H9 (cell line): ENCODE data around the gene KCNH1. TPM values are rescaled to one million over a fixed set of nuclear protein-coding genes. Genes with fewer than 3 reads are reported as not detected.

ENCODE experiments used
- DNase-seq: peaks from one replicate; pipeline ENCODE4 v3.0.0-alpha.2; 2017
- H2AFZ ChIP-seq: one replicate; pipeline ENCODE4 v1.6.1; 2013; ENCODE audit warnings: mild to moderate bottlenecking, low read length, control low read depth, moderate library complexity
- H2AK5ac ChIP-seq: 2 replicates; pipeline ENCODE4 v1.6.1; 2013; ENCODE audit warnings: low read length, control low read depth, mixed read lengths; ENCODE audit not compliant: insufficient read length
- H2BK120ac ChIP-seq: one replicate; pipeline ENCODE4 v1.6.1; 2013; ENCODE audit warnings: low read depth, mild to moderate bottlenecking, low read length, control low read depth, inconsistent platforms; ENCODE audit not compliant: poor library complexity, severe bottlenecking
- H2BK12ac ChIP-seq: 2 replicates; pipeline ENCODE4 v1.6.1; 2013; ENCODE audit warnings: low read length, control low read depth, mixed read lengths, low read depth; ENCODE audit not compliant: insufficient read length
- H2BK15ac ChIP-seq: 2 replicates; pipeline ENCODE4 v1.6.1; 2013; ENCODE audit warnings: low read depth, low read length, control low read depth
- H2BK20ac ChIP-seq: one replicate; pipeline ENCODE4 v1.6.1; 2013; ENCODE audit warnings: low read depth, mild to moderate bottlenecking, low read length, control low read depth, inconsistent platforms; ENCODE audit not compliant: poor library complexity, severe bottlenecking
- H2BK5ac ChIP-seq: 2 replicates; pipeline ENCODE4 v1.6.1; 2013; ENCODE audit warnings: low read length, control low read depth, mixed read lengths; ENCODE audit not compliant: insufficient read length
- H3K14ac ChIP-seq: 2 replicates; pipeline ENCODE4 v1.6.1; 2013; ENCODE audit warnings: low read length, control low read depth; ENCODE audit not compliant: insufficient read depth
- H3K18ac ChIP-seq: 2 replicates; pipeline ENCODE4 v1.6.1; 2013; ENCODE audit warnings: low read depth, mild to moderate bottlenecking, mixed read lengths, low read length, control low read depth; ENCODE audit not compliant: insufficient read length
- H3K23ac ChIP-seq: 2 replicates; pipeline ENCODE4 v1.6.1; 2013; ENCODE audit warnings: low read length, control low read depth, mixed read lengths, low read depth; ENCODE audit not compliant: insufficient read length
- H3K23me2 ChIP-seq: 2 replicates; pipeline ENCODE4 v1.6.1; 2013; ENCODE audit warnings: low read depth, mild to moderate bottlenecking, mixed read lengths, low read length, control low read depth; ENCODE audit not compliant: insufficient read length, poor library complexity, severe bottlenecking
- H3K27ac ChIP-seq: 2 replicates; pipeline ENCODE4 v1.5.1; 2013; ENCODE audit warnings: low read length, control low read depth, mixed read lengths, low read depth; ENCODE audit not compliant: insufficient read length
- H3K27me3 ChIP-seq: 2 replicates; pipeline ENCODE4 v1.6.1; 2013; ENCODE audit warnings: low read length, control low read depth, inconsistent platforms; ENCODE audit not compliant: insufficient read depth
- H3K4ac ChIP-seq: 2 replicates; pipeline ENCODE4 v1.6.1; 2013; ENCODE audit warnings: low read depth, mild to moderate bottlenecking, control low read depth, inconsistent platforms, low read length, moderate library complexity
- H3K4me1 ChIP-seq: 2 replicates; pipeline ENCODE4 v1.6.1; 2013; ENCODE audit warnings: low read length, control low read depth, inconsistent platforms; ENCODE audit not compliant: insufficient read depth
- H3K4me2 ChIP-seq: 2 replicates; pipeline ENCODE4 v1.6.1; 2013; ENCODE audit warnings: low read length, control low read depth, mixed read lengths; ENCODE audit not compliant: insufficient read length, insufficient read depth
- H3K56ac ChIP-seq: 2 replicates; pipeline ENCODE4 v1.6.1; 2013; ENCODE audit warnings: low read depth, mild to moderate bottlenecking, mixed read lengths, low read length, control low read depth; ENCODE audit not compliant: insufficient read length
- H3K79me1 ChIP-seq: 2 replicates; pipeline ENCODE4 v1.6.1; 2013; ENCODE audit warnings: low read depth, mild to moderate bottlenecking, moderate library complexity, low read length, control low read depth, inconsistent platforms; ENCODE audit not compliant: insufficient read depth, poor library complexity, severe bottlenecking
- H3K79me2 ChIP-seq: 2 replicates; pipeline ENCODE4 v1.6.1; 2013; ENCODE audit warnings: low read length, control low read depth, inconsistent platforms; ENCODE audit not compliant: insufficient read depth
- H3K9ac ChIP-seq: 2 replicates; pipeline ENCODE4 v1.6.1; 2013; ENCODE audit warnings: low read length, control low read depth, mixed read lengths; ENCODE audit not compliant: insufficient read length; ENCODE audit errors: extremely low read depth
- H3K9me3 ChIP-seq: one replicate; pipeline ENCODE4 v1.6.1; 2013; ENCODE audit warnings: low read depth, low read length, inconsistent platforms; ENCODE audit not compliant: control insufficient read depth
- H3T11ph ChIP-seq: one replicate; pipeline ENCODE4 v1.6.1; 2013; ENCODE audit warnings: mild to moderate bottlenecking, low read length, control low read depth, inconsistent platforms
- H4K20me1 ChIP-seq: one replicate; pipeline ENCODE4 v1.6.1; 2013; ENCODE audit not compliant: control insufficient read depth, insufficient read length, insufficient read depth
- H4K5ac ChIP-seq: 2 replicates; pipeline ENCODE4 v1.6.1; 2013; ENCODE audit warnings: low read depth, mild to moderate bottlenecking, mixed read lengths, low read length, control low read depth; ENCODE audit not compliant: insufficient read length
- H4K8ac ChIP-seq: replicated peaks from 2 replicates; pipeline ENCODE4 v1.6.1; 2013; ENCODE audit warnings: low read length, control low read depth, mixed read lengths, low read depth; ENCODE audit not compliant: insufficient read length
- H4K91ac ChIP-seq: 2 replicates; pipeline ENCODE4 v1.6.1; 2013; ENCODE audit warnings: low read depth, mild to moderate bottlenecking, moderate library complexity, mixed read lengths, low read length, control low read depth; ENCODE audit not compliant: insufficient read length
- H3K27ac Mint-ChIP-seq, 3 experiments: 2 replicates in 2 of 3; 3 replicates in 1 of 3; pipeline ENCODE4 v1.8.0; 2020 to 2021; ENCODE audit warnings: mixed read lengths in 3 of 3, mild to moderate bottlenecking in 1 of 3, moderate library complexity in 1 of 3
- H3K27me3 Mint-ChIP-seq: 2 replicates; pipeline ENCODE4 v1.8.0; 2021; ENCODE audit warnings: low read depth, mild to moderate bottlenecking, moderate library complexity, mixed read lengths
- H3K36me3 Mint-ChIP-seq, 3 experiments: 2 replicates in 2 of 3; 3 replicates in 1 of 3; pipeline ENCODE4 v1.8.0; 2020 to 2021; ENCODE audit warnings: low read depth in 3 of 3, mixed read lengths in 3 of 3; ENCODE audit not compliant: insufficient read depth in 1 of 3
- H3K4me1 Mint-ChIP-seq, 2 experiments: 2 replicates each; pipeline ENCODE4 v1.8.0; 2020; ENCODE audit warnings: mixed read lengths in 2 of 2
- H3K4me3 Mint-ChIP-seq, 2 experiments: 2 replicates in 1 of 2; 3 replicates in 1 of 2; pipeline ENCODE4 v1.8.0; 2020 to 2021; ENCODE audit warnings: mild to moderate bottlenecking in 2 of 2, mixed read lengths in 2 of 2, moderate library complexity in 1 of 2
- H3K9me3 Mint-ChIP-seq, 2 experiments: 2 replicates in 1 of 2; 3 replicates in 1 of 2; pipeline ENCODE4 v1.8.0; 2020; ENCODE audit warnings: mild to moderate bottlenecking in 2 of 2, mixed read lengths in 2 of 2, moderate library complexity in 1 of 2
- WGBS: extraction: QIAGEN DNeasy Blood & Tissue Kit; methylation state at CpG from one replicate; pipeline ENCODE4 v1.1.7; 2013; ENCODE audit warnings: missing lambda C conversion rate, low lambda C conversion rate, mixed read lengths; ENCODE audit not compliant: insufficient read length; ENCODE audit errors: extremely low coverage; 5-methylcytosine and 5-hydroxymethylcytosine counted together
- total RNA-seq: library from RNA; stranded (reverse); gene quantifications from 2 replicates; pipeline ENCODE4 v1.2.1, GENCODE V29; 2021
- TF ChIP-seq, protein P1 (sequence below): fragments of 200-600 bp; sonication (generic); conservative IDR thresholded peaks from 3 replicates; pipeline ENCODE4 v1.8.0; 2021; ENCODE audit warnings: antibody characterized with exemption, mild to moderate bottlenecking

KCNH1 gene
- total RNA-seq, 1 experiment from 2014 or later: 0.11 TPM

DNA sequence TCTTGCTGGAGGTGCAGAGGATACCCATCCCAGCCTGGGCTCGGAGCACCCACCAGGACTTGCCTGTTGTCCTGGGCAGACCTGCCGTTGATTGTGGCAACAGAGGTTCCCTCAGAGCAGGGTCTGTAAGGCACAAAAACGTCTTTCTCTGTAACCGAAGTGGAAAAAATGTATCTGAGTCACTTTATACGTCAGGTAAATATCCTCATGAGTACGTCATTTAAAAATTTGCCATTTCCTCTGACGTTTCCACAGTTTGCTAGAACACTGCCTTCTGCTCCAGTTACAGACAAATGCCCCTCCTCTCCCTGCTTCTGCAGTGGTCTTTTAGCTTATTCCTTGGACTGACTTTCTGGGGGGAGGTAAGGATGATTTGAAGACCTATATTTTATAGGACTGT, 478.4 kb downstream of the KCNH1 start:
- Histone ChIP-seq H3K14ac (no peak overlapping the region), H4K8ac (no peak overlapping the region), H3K4me2 (no peak overlapping the region), H4K91ac (no peak overlapping the region), H3K18ac (no peak overlapping the region), H3K23me2 (no peaks in the 10 kb centered on the region), H2BK5ac (no peak overlapping the region), H2AK5ac (no peak overlapping the region), H2BK12ac (no peak overlapping the region), H3K9me3 (no peaks in the 10 kb centered on the region), H3T11ph (no peak overlapping the region), H3K79me1 (no peaks in the 10 kb centered on the region), H3K56ac (no peak overlapping the region), H3K27ac (no peak overlapping the region), H3K23ac (no peak overlapping the region), H2BK15ac (no peak overlapping the region), H3K9ac (peak overlapping the region; percentile 12), H3K4me1 (no peaks in the 10 kb centered on the region), H3K27me3 (no peaks in the 10 kb centered on the region), H4K5ac (no peak overlapping the region), H2AFZ (no peak overlapping the region), H2BK120ac (no peak overlapping the region), H2BK20ac (no peak overlapping the region), H4K20me1 (no peaks in the 10 kb centered on the region), H3K79me2 (no peaks in the 10 kb centered on the region), H3K4ac (no peak overlapping the region)
- Mint-ChIP-seq H3K4me1 (peaks cover 3 to 9% of the 10 kb centered on the region in 2 experiments), H3K9me3 (peaks cover 4 to 5% of the 10 kb centered on the region in 2 experiments; a peak in 3 of 5 replicates), H3K36me3 (0 out of 7 replicates have a peak, but pooled peaks cover 0 to 2% (median 0%) of the 10 kb centered on the region in 3 experiments), H3K27ac (no peak overlapping the region; a peak in 1 of 7 replicates), H3K4me3 (no peak overlapping the region), H3K27me3 (peaks cover 8% of the 10 kb centered on the region)
- TF ChIP-seq, protein P1, sequence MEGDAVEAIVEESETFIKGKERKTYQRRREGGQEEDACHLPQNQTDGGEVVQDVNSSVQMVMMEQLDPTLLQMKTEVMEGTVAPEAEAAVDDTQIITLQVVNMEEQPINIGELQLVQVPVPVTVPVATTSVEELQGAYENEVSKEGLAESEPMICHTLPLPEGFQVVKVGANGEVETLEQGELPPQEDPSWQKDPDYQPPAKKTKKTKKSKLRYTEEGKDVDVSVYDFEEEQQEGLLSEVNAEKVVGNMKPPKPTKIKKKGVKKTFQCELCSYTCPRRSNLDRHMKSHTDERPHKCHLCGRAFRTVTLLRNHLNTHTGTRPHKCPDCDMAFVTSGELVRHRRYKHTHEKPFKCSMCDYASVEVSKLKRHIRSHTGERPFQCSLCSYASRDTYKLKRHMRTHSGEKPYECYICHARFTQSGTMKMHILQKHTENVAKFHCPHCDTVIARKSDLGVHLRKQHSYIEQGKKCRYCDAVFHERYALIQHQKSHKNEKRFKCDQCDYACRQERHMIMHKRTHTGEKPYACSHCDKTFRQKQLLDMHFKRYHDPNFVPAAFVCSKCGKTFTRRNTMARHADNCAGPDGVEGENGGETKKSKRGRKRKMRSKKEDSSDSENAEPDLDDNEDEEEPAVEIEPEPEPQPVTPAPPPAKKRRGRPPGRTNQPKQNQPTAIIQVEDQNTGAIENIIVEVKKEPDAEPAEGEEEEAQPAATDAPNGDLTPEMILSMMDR: no peak
- DNase-seq: no peak
- no CpG with 5 or more reads among the region's 7 CpGs for WGBS
